ENCODE results near the gene MUC4.
A peak's percentile ranks its signal among the peaks of the same experiment; 100 is the strongest.

The MUC4 gene, protein sequence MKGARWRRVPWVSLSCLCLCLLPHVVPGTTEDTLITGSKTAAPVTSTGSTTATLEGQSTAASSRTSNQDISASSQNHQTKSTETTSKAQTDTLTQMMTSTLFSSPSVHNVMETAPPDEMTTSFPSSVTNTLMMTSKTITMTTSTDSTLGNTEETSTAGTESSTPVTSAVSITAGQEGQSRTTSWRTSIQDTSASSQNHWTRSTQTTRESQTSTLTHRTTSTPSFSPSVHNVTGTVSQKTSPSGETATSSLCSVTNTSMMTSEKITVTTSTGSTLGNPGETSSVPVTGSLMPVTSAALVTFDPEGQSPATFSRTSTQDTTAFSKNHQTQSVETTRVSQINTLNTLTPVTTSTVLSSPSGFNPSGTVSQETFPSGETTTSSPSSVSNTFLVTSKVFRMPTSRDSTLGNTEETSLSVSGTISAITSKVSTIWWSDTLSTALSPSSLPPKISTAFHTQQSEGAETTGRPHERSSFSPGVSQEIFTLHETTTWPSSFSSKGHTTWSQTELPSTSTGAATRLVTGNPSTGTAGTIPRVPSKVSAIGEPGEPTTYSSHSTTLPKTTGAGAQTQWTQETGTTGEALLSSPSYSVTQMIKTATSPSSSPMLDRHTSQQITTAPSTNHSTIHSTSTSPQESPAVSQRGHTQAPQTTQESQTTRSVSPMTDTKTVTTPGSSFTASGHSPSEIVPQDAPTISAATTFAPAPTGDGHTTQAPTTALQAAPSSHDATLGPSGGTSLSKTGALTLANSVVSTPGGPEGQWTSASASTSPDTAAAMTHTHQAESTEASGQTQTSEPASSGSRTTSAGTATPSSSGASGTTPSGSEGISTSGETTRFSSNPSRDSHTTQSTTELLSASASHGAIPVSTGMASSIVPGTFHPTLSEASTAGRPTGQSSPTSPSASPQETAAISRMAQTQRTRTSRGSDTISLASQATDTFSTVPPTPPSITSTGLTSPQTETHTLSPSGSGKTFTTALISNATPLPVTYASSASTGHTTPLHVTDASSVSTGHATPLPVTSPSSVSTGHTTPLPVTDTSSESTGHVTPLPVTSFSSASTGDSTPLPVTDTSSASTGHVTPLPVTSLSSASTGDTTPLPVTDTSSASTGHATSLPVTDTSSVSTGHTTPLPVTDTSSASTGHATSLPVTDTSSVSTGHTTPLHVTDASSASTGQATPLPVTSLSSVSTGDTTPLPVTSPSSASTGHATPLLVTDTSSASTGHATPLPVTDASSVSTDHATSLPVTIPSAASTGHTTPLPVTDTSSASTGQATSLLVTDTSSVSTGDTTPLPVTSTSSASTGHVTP (N-terminal part only)

GRCh38 chr3:195811756-195812155, at the start of gene MUC4:
TSS of gene MUC4 (minus strand) at chr3:195811929. CDS start at chr3:195811817, 112 bp downstream.
- no peak for DNase-seq

DNA sequence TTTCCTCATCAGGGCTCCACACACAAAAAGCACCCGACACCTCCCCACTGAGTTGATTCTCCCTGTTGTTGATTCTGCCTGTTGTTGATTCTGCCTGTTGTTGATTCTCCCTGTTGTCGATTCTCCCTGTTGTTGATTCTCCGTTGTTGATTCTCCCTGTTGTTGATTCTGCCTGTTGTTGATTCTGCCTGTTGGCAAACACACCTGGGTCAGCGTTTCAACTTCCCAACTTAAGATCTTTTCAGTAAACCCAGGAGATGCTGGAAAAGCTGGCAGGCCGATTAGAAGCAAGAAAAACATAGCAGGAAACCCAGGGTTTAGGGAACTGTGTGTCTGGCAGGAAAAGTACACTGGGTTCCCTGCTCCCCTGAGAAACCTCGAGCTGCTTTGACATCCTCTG, 48.7 kb upstream of the MUC4 start:
- no peak for DNase-seq

- no peak for DNase-seq
These were observed 48.2 kb upstream of the MUC4 start for GRCh38 chr3:195859846-195860411.

- peak; percentile 71 for DNase-seq
These were observed 47.5 kb upstream of the MUC4 start for GRCh38 chr3:195859061-195859845.

- DNase-seq: peak; percentile 93
These were observed 44.8 kb upstream of the MUC4 start for GRCh38 chr3:195856410-195857084.

DNA sequence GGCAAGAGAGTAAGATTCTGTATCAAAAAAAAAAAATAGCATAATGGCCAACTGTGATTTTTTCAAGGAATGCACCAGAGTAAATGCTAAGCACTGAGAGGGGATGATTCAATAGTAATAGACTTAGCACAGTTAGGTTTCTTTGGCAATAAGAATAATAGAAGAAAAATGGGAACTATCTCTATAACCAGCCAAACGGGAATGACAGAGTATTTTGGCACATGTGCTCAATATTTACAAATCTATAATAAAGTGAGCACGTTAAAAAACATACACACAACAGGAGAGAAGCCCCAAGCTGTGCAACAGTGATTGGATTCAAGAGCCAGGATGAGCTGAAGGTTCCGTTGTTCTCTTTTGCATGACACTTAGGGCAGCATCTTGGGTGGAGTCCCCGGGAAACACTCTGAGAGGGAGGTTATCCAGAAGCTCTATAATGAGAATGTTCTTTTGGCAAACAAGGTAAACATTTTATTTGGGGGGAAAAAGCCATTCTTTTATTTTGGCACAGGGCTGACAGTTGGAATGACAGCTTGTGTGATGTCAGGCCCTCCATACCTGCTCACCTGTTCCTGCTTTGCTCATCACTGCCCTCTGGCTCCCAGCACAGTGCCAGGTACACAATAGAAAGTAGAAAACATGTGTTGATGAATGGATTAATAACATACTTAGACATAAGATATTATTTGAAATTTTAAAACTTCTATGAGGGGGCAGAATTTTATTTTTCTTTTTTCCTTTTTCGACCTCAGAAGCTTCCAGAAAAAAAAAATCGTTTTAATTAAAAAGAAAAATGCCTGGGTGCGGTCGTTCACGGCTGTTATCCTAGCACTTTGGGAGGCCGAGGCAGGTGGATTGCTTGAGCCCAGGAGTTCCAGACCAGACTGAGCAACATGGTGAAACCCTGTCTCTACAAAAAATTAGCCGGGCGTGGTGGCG, 44.0 kb upstream of the MUC4 start:
- DNase-seq: no peak

- peak; percentile 12 for DNase-seq
These were observed 43.0 kb upstream of the MUC4 start for GRCh38 chr3:195854628-195855294.

- no peak for DNase-seq
These were observed 42.3 kb upstream of the MUC4 start for GRCh38 chr3:195853996-195854395.

DNA sequence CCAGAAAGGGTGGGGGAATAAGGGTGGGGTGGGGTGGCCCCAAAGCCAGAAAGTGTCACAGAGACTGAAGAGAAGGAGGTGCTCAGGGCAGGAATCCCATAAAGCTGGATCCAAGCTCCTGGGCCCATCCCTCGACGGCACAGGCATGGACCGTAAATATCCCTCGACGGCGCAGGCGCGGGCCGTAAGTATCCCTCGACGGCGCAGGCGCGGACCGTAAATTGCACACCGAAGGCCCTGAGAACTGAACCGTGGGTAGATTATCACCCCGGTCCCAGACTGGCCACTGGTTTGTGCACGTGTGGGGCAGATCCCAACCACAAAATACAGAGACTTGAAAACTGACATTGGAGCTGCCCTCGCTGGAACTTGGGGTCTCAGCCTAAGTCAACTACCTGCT, 41.3 kb upstream of the MUC4 start:
- no peak for DNase-seq

DNA sequence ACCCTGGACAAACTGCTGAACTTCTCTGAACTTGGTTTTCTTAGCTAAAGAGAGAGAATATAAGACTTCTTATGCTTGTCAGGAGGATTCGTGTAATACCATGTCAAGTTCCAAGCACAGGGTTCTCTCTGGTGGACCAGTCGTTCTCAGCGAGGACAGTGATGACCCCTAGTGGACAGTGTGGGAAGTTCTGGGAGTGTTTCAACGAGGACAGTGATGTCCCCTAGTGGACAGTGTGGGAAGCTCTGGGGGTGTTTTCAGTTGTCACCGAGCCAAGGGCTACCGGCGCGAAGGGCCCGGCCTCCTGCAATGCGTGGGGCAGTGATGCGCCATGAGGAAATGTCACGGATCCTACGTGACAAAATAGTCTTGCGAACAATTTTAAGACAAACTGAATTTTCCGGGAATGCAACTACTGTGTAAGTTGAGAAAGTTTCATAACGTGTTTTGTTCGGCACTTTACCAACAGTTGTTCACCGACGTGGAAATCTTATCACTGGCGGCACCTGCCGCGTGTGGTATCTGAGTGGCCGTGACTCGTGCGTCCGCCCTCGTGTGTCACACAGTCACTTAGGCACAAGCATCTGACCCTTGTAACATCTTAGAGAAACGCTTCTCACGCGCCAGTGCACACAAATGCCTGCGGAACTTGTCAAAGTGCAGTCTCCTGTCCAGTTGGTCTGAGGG, 39.3 kb upstream of the MUC4 start:
- peak; percentile 92 for DNase-seq

GRCh38 chr3:195849322-195850074, 37.8 kb upstream of the MUC4 start:
- peak; percentile 48 for DNase-seq

DNA sequence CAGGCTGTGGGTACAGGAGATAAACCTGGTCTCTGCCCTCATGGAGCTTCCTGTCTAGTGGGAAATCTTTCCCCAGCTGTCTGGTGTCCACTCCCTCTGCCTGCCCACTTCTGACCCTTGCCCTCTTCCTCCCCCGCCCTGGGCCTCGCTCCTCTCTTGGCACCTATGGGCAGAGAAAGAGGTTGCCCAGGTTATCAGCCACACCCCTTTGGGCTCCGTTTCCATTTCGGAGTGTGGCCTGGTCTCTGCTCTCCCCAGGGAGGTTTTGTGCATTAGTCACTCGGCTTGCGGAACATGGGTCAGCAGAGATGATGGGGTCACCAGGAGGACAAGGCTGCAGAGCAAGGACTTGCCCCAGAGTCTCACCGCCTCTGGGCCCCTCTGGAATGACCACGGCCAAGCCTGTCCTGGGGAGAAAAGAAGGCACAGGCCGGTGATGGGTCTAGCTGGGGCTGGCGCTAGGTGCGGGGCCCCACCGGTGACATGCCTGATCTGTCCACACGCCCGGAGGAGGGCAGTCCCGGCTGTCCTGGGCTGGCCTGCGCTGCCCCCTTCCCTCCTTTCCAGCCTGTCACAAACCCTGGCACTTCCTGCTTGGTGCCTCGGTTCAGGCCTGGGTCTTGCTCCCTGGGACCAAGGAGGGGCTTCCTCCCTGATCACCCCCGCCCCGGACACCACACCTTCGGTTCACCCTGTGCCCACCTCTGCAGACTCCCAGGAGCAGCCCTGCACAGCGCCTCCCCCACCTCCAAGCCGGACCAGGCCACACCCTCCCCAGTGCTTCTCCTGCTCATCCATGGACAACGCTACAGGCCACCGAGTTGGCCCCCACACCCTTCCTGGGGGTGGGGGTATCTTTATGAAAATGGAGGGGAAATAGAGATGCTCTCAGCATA, 35.6 kb upstream of the MUC4 start:
- no peak for DNase-seq

DNA sequence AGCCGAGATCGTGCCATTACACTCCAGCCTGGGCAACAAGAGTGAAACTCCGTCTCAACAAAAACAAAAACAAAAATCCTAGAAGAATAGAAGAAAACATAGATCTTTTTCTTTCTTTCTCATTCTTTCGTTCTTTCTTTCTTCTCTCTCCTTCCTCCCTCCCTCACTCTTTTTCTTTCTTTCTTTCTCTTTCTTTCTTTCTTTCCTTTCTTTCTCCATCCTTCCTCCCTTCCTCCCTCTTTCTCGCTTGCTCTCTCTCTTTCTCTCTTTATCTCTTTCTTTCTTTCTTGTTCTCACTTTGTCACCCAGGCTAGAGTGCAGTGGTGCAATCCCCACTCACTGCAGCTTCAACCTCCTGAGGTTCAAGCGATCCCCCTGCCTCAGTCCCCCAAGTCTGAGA, 33.8 kb upstream of the MUC4 start:
- no peak for DNase-seq

GRCh38 chr3:195844671-195845218, 33.0 kb upstream of the MUC4 start:
- no peak for DNase-seq

- DNase-seq: no peak
These were observed 27.7 kb upstream of the MUC4 start for GRCh38 chr3:195839260-195840010.

DNA sequence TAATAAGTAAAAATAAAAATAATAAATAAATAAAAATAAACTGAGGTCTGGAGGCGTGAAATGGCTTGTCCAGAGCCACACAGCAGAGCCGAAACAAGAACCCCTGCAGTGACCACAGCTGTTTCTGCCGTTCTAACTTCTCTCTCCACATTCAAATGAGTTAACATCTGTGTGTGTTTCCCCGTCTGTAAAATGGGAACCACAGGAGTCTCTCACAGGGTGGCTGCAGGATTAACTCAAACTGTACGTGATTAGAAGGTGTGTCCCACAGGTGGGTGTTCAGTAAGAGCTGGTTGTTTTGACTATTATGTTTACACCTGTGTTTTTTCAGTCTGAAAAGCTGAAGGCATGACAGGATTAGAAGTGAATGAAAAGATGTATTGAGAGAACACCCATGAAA, 27.0 kb upstream of the MUC4 start:
- DNase-seq: no peak

All from OCI-M1 (cell line).